Mesothelial cell of epicardium (in vitro differentiated cells): Measurements from ENCODE around the gene STAB1. TPM values are rescaled to one million over a fixed set of nuclear protein-coding genes. Genes with fewer than 3 reads are reported as not detected.

Experiments used
- DNase-seq, 2 experiments: peaks; one replicate each; pipeline ENCODE4 v3.0.0; 2021; ENCODE audit warnings: low spot score in 2 of 2; ENCODE audit not compliant: unreplicated experiment in 2 of 2
- H3K27ac Mint-ChIP-seq: 2 replicates; pipeline ENCODE4 v1.8.0; 2021; ENCODE audit warnings: mixed read lengths
- H3K27me3 Mint-ChIP-seq: 2 replicates; pipeline ENCODE4 v1.8.0; 2021; ENCODE audit warnings: low read depth, mixed read lengths
- H3K36me3 Mint-ChIP-seq: 2 replicates; pipeline ENCODE4 v1.8.0; 2021; ENCODE audit warnings: mixed read lengths
- H3K4me1 Mint-ChIP-seq: 2 replicates; pipeline ENCODE4 v1.8.0; 2021; ENCODE audit warnings: mixed read lengths
- H3K4me3 Mint-ChIP-seq: 2 replicates; pipeline ENCODE4 v1.8.0; 2021; ENCODE audit warnings: mild to moderate bottlenecking, moderate library complexity, mixed read lengths
- H3K9me3 Mint-ChIP-seq: 2 replicates; pipeline ENCODE4 v1.8.0; 2021; ENCODE audit warnings: mixed read lengths
- CTCF ChIP-seq: fragments of 200-600 bp; sonication (generic); IDR thresholded peaks from one replicate; pipeline ENCODE4 v1.5.0; 2021; ENCODE audit warnings: antibody characterized with exemption; ENCODE audit not compliant: unreplicated experiment
- total RNA-seq: library from RNA; stranded (reverse); gene quantifications from 3 replicates; pipeline ENCODE4 v1.2.1, GENCODE V29; 2021

The STAB1 gene
- total RNA-seq, 1 donor from 2014 or later, result 0.29 TPM

DNA sequence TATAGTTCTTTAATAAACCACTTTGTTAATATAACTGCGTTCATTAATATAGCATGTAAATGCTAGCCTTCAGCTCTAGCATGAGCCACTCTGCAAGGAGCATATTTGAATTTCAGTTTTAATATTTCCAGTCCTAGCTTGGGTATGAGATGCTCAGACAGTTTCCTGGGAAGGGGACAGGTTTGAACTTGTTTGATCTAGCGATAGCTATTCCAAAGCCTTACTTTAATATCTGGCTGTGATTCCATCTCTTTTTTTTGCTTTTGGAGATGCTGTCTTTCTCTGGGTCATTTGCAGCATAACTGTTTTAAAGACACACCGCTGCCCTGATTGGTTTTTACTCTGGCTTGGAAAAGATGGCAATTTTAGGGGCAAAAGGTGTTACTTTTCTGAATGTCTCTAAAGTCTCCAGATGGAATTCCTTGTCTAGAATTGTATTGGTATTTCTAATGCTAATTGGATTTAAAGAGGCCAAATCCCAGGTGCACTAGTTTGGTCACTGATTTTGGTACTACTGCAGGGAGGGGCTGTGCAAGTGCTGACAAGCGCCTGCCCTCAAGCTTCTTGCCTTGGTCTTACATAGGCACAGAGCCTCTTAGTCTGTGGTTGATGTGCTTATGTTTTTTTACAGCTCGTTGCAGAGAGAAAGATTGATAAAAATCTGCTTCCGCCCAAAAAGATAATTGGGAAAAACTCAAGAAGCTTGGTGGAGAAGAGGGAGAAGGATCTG, 36.9 kb upstream of the STAB1 start:
- H3K36me3 Mint-ChIP-seq, result peaks cover 30% of the 10 kb centered on the region
- peak overlapping the region; percentile 92 for H3K4me3 Mint-ChIP-seq
- H3K27me3 Mint-ChIP-seq, result no peaks in the 10 kb centered on the region
- H3K27ac Mint-ChIP-seq, result no peak overlapping the region
- TF ChIP-seq CTCF, result no peak
- no peak for DNase-seq
- H3K4me1 Mint-ChIP-seq, result peaks cover 40% of the 10 kb centered on the region
- no peaks in the 10 kb centered on the region for H3K9me3 Mint-ChIP-seq

DNA sequence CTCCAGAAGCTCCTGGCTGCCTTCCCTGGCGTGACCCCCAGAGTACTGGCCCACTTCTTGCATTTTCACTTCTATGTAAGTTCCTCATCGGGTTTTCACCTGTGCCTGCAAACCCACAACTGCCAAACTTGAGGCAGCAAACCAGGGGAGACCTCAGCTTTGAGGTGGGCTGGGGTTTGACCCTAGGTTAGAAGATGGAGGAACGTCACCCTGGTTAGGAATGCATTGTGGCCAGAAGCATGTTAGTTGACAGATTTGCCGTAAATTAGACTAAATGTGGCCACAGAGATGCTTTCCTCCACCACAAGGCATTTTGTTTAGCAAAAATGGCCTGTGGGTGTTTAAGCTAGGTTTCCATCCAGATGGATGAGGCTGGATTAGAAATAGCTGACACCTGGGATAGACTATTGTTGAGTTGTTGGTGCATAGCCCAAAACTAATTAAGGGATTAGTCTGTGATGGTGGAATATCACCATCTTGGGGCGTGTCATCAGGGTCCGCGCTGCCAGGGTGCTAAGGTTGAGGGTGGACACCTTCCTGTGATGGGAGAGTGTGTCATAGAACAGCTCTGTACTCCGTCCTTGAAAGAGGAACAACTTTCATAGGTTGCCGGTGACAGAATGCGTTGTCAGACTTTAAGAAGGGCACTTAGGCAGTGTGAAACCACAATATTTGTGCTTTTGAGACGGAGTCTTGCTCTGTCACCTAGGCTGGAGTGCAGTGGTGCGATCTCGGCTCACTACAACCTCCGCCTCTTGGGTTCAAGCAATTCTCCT, 36.2 kb upstream of the STAB1 start:
- DNase-seq, result no peak
- peaks cover 32% of the 10 kb centered on the region for H3K36me3 Mint-ChIP-seq
- no peaks in the 10 kb centered on the region for H3K27me3 Mint-ChIP-seq
- TF ChIP-seq CTCF, result no peak
- no peak overlapping the region for H3K4me3 Mint-ChIP-seq
- H3K9me3 Mint-ChIP-seq, result no peaks in the 10 kb centered on the region
- peaks cover 33% of the 10 kb centered on the region for H3K4me1 Mint-ChIP-seq
- H3K27ac Mint-ChIP-seq, result no peak overlapping the region

DNA sequence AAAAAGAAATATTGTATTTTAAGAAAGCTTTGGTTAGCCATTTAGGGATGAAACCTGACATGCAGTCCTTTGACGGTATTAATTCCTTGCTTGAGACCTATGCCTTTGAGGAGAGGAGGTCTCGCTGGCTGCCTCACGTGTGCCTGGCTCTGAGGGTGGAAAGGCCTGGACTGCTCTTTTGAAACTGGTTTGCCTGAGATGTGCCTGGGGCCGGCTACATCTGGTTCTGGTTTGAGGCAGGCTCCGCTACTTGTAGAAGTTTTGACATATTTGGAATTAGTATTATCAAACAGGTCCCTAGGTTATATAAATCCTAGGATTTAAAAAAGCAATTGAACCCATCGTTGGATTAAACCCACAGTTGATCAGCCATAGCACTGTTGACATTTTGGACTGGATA, 33.3 kb upstream of the STAB1 start:
- Mint-ChIP-seq H3K9me3 (no peaks in the 10 kb centered on the region), H3K4me1 (peaks cover 16% of the 10 kb centered on the region), H3K27me3 (no peaks in the 10 kb centered on the region), H3K27ac (peak overlapping the region; percentile 21), H3K4me3 (no peak overlapping the region), H3K36me3 (peaks cover 39% of the 10 kb centered on the region)
- TF ChIP-seq CTCF, result no peak
- no peak for DNase-seq

DNA sequence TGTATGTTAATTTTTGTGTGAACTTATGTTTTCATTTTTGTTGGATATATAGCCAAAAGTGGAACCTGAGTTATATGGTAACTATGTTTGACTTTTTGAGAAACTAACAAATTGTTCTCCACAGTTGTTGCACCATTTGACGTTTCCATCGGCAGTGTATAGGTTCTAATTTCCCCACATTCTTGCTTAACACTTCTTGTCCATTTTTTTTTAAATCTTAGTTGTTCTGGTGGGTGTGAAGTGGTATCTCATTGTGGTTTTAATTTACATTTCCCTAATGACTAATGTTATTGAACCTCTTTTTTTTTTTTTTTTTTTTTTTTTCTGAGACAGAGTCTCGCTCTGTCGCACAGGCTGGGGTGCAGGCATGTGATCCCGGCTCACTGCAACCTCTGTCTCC, 31.7 kb upstream of the STAB1 start:
- Mint-ChIP-seq H3K27ac (no peak overlapping the region), H3K27me3 (no peaks in the 10 kb centered on the region), H3K4me1 (peaks cover 5% of the 10 kb centered on the region), H3K36me3 (peaks cover 33% of the 10 kb centered on the region), H3K9me3 (no peaks in the 10 kb centered on the region), H3K4me3 (no peak overlapping the region)
- no peak for DNase-seq
- no peak for TF ChIP-seq CTCF

GRCh38 chr3:52468336-52468735, 26.8 kb upstream of the STAB1 start:
- Mint-ChIP-seq H3K27ac (peak overlapping the region; percentile 66), H3K4me1 (peaks cover 6% of the 10 kb centered on the region), H3K9me3 (no peaks in the 10 kb centered on the region), H3K36me3 (peaks cover 31% of the 10 kb centered on the region), H3K27me3 (no peaks in the 10 kb centered on the region), H3K4me3 (no peak overlapping the region)
- no peak for DNase-seq
- no peak for TF ChIP-seq CTCF
